Ecto neural progenitor cell (in vitro differentiated cells): ENCODE data around the gene PPM1N.

ENCODE experiments used
- DNase-seq: peaks from one replicate; pipeline ENCODE4 v3.0.0-alpha.2; 2018; ENCODE audit warnings: low spot score

PPM1N gene

GRCh38 chr19:45470762-45471081 is 27.5 kb upstream of the PPM1N start:
- no peak for DNase-seq

GRCh38 chr19:45471111-45471930 is 26.9 kb upstream of the PPM1N start:
- DNase-seq = no peak

DNA sequence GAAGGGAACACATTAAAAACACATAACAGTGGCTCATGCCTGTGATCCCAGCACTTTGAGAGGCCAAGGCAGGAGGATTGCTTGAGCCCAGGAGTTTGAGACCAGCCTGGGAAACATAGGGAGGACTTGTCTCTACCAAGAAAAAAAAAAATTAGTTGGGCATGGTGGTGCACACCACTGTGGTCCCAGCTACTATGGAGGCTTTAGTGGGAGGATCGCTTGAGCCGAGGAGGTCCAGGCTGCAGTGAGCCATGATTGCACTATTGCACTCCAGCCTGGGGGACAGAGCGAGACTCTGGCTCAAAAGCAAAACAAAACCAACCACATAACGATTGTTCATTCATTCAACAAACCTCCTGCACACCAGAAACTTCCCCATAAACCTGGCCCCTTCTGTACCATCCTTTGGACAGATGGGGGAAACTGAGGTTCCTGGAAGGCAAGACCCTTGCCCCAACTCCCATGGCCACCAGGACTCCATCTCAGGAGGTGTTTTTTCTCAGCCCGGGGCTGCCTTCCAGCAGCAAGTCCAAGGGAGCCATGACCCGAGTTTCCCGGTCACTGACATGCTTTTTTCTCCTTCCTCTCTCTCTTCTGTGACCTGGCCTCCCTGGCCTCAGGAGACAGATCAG is 26.2 kb upstream of the PPM1N start:
- DNase-seq = no peak

DNA sequence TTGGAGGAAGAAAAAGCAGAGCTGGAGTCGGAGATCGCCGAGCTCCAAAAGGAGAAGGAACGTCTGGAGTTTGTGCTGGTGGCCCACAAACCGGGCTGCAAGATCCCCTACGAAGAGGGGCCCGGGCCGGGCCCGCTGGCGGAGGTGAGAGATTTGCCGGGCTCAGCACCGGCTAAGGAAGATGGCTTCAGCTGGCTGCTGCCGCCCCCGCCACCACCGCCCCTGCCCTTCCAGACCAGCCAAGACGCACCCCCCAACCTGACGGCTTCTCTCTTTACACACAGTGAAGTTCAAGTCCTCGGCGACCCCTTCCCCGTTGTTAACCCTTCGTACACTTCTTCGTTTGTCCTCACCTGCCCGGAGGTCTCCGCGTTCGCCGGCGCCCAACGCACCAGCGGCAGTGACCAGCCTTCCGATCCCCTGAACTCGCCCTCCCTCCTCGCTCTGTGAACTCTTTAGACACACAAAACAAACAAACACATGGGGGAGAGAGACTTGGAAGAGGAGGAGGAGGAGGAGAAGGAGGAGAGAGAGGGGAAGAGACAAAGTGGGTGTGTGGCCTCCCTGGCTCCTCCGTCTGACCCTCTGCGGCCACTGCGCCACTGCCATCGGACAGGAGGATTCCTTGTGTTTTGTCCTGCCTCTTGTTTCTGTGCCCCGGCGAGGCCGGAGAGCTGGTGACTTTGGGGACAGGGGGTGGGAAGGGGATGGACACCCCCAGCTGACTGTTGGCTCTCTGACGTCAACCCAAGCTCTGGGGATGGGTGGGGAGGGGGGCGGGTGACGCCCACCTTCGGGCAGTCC is 25.5 kb upstream of the PPM1N start:
- DNase-seq = no peak

DNA sequence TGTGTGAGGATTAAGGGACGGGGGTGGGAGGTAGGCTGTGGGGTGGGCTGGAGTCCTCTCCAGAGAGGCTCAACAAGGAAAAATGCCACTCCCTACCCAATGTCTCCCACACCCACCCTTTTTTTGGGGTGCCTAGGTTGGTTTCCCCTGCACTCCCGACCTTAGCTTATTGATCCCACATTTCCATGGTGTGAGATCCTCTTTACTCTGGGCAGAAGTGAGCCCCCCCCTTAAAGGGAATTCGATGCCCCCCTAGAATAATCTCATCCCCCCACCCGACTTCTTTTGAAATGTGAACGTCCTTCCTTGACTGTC is 24.9 kb upstream of the PPM1N start:
- no peak for DNase-seq

DNA sequence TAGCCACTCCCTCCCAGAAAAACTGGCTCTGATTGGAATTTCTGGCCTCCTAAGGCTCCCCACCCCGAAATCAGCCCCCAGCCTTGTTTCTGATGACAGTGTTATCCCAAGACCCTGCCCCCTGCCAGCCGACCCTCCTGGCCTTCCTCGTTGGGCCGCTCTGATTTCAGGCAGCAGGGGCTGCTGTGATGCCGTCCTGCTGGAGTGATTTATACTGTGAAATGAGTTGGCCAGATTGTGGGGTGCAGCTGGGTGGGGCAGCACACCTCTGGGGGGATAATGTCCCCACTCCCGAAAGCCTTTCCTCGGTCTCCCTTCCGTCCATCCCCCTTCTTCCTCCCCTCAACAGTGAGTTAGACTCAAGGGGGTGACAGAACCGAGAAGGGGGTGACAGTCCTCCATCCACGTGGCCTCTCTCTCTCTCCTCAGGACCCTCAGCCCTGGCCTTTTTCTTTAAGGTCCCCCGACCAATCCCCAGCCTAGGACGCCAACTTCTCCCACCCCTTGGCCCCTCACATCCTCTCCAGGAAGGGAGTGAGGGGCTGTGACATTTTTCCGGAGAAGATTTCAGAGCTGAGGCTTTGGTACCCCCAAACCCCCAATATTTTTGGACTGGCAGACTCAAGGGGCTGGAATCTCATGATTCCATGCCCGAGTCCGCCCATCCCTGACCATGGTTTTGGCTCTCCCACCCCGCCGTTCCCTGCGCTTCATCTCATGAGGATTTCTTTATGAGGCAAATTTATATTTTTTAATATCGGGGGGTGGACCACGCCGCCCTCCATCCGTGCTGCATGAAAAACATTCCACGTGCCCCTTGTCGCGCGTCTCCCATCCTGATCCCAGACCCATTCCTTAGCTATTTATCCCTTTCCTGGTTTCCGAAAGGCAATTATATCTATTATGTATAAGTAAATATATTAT is 24.3 kb upstream of the PPM1N start:
- no peak for DNase-seq

- no peak for DNase-seq
Observed at GRCh38 chr19:45474606-45475521, 23.4 kb upstream of the PPM1N start.

GRCh38 chr19:45475537-45476291 is 22.5 kb upstream of the PPM1N start:
- no peak for DNase-seq

DNA sequence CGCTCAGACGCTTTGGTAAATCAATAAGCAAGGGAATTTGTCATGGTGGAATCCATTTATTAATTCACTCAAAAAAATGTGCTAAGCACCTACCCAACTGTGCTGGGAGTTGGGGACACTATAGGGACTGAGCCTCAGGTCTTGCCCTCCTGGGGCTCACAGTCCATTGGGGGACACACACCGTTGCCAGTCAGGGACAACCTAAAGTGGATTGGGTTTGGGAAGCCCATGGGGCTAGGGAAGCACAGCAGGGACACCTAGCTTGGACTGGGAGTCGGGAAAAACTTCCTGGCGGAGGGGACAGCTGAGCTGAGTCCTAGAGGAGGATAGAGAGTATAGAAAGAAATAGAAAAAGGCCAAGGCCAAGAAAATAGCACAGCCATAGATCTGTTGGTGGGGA is 21.9 kb upstream of the PPM1N start:
- no peak for DNase-seq

GRCh38 chr19:45477186-45477585 is 21.1 kb upstream of the PPM1N start:
- DNase-seq = no peak

DNA sequence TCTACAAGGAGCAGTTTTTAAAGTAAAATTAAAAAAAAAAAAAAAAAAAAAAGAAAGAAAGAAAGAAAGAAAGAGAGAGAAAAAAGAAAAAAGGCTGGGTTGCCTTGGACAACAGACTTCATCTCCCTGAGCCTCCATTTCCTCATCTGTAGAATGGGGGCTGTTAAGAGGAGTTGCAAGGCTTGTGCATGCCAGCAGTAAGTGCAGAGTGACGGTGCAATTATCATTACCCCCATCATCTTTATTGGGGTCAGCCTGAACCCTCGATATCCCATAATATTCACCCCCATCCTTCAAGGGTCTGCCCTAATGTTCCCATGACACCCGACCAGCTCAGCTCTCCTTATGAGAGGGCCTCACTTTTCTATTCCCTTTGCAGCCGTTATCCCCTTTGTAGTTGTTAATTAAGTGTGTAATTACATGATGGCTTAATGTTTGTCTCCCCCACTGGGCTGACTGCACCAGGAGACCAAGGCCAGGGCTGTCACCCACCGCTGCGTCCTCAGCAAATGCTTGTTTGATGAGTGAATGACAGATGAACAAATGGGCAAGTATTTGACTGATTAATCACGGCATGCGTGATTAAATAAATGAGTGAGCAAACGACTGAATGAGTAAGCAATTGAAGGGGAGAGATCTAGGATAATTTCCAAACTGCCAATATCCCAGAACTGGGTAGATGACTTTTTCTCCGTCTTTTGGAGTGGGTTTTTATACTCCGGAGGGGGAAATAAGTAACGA is 20.4 kb upstream of the PPM1N start:
- no peak for DNase-seq

DNA sequence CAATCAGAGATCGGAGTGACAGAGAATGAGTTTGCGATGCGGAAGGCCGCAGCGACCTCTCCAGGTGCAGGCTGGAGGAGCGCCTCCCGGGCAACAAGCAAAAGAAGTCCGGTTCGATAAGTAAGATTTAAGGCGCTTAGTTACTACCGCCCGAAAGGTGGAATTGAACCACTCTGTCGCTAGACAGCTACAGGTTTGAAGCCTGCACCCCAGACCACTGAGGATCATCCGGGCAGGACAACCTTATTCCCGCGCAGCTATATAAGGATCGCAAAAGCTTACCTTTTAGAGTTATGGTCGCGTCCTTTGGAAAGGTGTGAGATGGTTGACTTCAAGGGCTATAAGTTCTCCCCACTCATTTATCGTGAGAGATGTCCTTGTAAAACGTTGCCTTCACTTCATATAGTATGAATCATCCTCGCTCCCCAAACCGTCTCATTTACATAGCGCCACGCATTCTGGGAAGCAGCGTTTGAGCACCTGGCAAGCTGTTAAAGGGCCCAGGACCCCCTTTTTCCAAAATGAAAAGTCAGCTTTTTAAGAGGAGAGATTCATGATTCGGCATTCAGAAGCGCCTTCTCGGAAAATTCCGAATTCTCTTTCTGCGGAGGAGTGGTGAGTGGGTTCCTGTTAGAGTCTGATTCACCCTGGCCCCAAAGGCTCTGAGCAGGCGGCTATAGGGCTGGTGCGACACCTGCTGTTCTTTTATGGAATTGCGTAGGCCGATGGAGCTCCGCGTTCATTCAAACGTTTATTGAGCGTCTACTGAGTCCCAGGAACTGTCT is 19.6 kb upstream of the PPM1N start:
- DNase-seq = peak; percentile 90

GRCh38 chr19:45483033-45483432 is 15.2 kb upstream of the PPM1N start:
- no peak for DNase-seq

DNA sequence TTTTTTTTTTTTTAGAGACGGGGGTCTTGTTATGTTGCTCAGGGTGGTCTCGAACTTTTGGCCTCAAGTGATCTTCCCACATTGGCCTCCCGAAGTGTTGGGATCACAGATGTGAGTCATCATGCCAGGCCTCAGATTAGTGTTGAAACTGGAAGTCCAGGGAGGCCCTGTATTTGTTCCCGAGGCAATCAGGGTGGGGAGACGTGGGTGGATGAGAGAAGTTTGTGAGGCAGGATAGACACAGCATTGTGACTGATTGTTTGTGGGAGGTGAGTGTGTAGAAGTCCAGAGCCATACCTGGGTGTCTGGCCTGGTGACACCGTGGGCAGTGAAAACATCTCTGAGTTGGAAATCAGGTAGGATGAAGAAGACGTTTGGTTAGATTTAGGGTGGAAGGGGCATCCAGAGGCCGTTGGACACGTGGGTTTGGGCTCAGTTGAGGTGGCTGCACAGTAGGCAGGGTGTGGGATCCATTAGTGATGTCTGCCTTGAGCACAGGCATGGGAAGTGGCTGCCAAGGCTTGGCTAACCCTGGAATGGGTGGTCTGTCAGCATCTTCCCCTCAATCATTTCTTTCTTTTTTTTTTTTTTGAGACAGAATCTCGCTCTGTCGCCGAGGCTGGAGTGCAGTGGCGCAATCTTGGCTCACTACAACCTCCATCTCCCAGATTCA is 13.8 kb upstream of the PPM1N start:
- DNase-seq = no peak

- peak; percentile 98 for DNase-seq
Observed at GRCh38 chr19:45485305-45486077, 12.8 kb upstream of the PPM1N start.

DNA sequence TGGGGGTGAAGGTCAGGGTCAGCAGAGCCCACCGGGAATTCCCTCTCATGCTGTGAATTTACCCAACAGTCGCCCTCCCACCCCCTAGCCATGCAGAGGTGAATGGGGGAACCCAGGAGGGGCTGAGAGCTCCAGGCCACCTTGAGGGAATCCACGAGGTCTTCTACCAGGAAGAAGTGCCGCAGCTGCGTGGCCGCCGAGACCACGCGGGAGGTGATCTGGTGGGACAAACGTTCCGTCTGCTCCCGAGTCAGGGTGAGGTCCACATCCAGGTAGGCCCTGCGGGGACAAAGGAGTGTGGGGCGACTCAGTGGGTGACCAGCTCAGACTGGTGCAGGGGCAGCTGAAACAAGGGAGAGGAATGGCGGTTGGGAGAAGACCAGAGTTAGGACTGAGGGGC is 9.5 kb upstream of the PPM1N start:
- no peak for DNase-seq

DNA sequence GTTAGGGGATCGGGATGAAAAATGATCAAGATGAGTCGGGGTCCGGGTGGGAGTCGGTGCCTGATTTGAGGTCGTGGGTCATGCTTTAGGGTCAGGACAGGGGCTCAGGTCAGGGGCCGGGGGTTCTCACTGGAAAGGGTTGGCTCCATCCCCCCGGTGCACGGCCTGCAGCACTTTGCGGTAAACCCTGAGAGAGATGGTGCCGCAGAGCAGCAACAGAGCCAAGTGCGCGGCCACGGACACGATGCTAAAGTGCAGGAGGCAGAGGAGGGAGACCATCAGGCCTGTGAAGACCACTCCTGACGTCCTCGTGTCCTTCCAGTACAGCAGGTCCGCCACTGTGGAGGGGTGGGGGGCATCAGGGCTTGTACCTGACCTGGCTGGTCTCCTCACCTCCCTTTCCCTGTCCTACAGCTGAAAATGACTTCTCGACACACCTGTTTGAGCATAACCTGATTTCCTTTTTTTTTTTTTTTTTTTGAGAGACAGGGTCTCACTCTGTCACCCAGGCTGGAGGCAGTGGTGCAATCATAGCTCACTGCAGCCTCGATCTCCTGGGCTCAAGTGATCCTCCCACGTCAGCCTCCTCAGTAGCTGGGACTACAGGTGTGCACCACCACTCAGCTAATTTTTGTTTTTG is 8.9 kb upstream of the PPM1N start:
- no peak for DNase-seq
